Right lobe of liver (tissue), 6 donors: ENCODE data around the gene MSTN. TPM values are rescaled to one million over a fixed set of nuclear protein-coding genes. Genes with fewer than 3 reads are reported as not detected.

Experiments used
- ATAC-seq, 4 donors: fragments of 200-7000 bp; cut with Tn5 transposase; one replicate each; pipeline ENCODE4 v1.9.1; 2020; ENCODE audit warnings: mild to moderate bottlenecking in 4 of 4, moderate library complexity in 4 of 4
- DNase-seq, 3 donors: peaks; one replicate each; pipeline ENCODE4 v3.0.0-alpha.2; 2020
- H3K27ac ChIP-seq, 3 donors: fragments of 200-600 bp; one replicate each; pipeline ENCODE4 v1.8.0; 2022
- H3K27me3 ChIP-seq, 2 donors: fragments of 200-600 bp; one replicate each; pipeline ENCODE4 v1.8.0; 2022
- H3K36me3 ChIP-seq, 4 donors: fragments of 200-600 bp; sonication (generic) in 1 of 4; one replicate each; pipeline versions ENCODE4 v1.5.1 to v1.8.0; 2017 to 2022; ENCODE audit warnings: control low read depth in 1 of 4
- H3K4me1 ChIP-seq, 4 donors: fragments of 200-600 bp; sonication (generic) in 1 of 4; one replicate each; pipeline versions ENCODE4 v1.5.1 to v1.8.0; 2017 to 2022; ENCODE audit warnings: control low read depth in 1 of 4
- H3K4me3 ChIP-seq, 3 donors: fragments of 200-600 bp; one replicate each; pipeline ENCODE4 v1.8.0; 2022
- H3K9me3 ChIP-seq, 4 donors: fragments of 200-600 bp; sonication (generic) in 1 of 4; one replicate each; pipeline versions ENCODE4 v1.5.1 to v1.8.0; 2017 to 2022; ENCODE audit warnings: control low read depth in 1 of 4
- POLR2A ChIP-seq: fragments of 450-650 bp; IDR thresholded peaks from one replicate; pipeline ENCODE4 v1.6.1; 2017; ENCODE audit warnings: antibody characterized with exemption, mild to moderate bottlenecking
- WGBS: methylation state at CpG from one replicate; pipeline ENCODE4 v1.1.6; 2018; ENCODE audit warnings: low coverage, low lambda C conversion rate; ENCODE audit not compliant: insufficient coverage; ENCODE audit errors: missing lambda C conversion rate; 5-methylcytosine and 5-hydroxymethylcytosine counted together
- intact Hi-C, 2 donors: fragments of 100-400 bp; cut with DNase I; formaldehyde crosslinking; loops; one replicate each; pipeline versions ENCODE4 v1.11.2 to v1.14.1; 2022
- total RNA-seq, 6 experiments: library from RNA; depleted of rRNA in 2 of 6; stranded (reverse); fragments of >200 nt in 2 of 6; fragmentation: NEBNext Ultra II Directional in 3 of 6; extraction: Animal tissue kit (Norgen Biotek cat#: 25700) in 3 of 6; gene quantifications; one replicate each; pipeline versions ENCODE4 v1.1.0 to v1.2.4, GENCODE V29; 2016 to 2023
- TF ChIP-seq, protein P1 (sequence below), 4 donors: fragments of 200-600 bp in 3 of 4; fragments of 450-650 bp in 1 of 4; IDR thresholded peaks; one replicate each; pipeline versions ENCODE4 v1.5.1 to v1.8.0; 2016 to 2022; ENCODE audit warnings: antibody characterized with exemption in 4 of 4, mild to moderate bottlenecking in 2 of 4
- donor health status: DM: no; HTN: yes; CAD: no.
- donor health status: DM: no; HTN: no; CAD: no.
- donor health status: DM: no; HTN: no; CAD: no.
- donor health status: DM: no; HTN: yes; CAD: no.
- donor health status: DM: no; HTN: yes; CAD: no.

MSTN gene
- total RNA-seq, 6 experiments from 2014 or later: not detected

DNA sequence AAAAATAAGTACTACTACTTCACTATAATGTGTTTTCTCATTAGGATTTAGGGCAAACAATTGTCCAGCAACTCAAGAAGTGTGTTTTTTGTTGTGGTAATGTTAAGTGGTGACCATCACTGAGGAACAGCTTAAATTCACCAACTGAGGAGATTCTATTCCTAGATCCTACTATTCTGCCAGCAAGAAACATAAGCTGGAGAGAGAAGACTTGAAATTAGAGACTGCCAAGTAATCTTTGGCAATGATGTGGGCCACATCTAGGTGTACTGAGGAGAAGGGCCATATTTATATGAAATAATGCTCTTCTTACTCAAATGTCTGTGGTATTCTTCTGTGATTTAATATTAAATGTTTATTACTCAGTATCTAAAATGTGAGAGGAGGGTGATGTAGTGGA lies 44.3 kb upstream of the MSTN start:
- no peaks in the 10 kb centered on the region for H3K27me3 ChIP-seq
- H3K27ac ChIP-seq: no peak overlapping the region
- ATAC-seq: no peak
- no peaks in the 10 kb centered on the region for H3K36me3 ChIP-seq
- H3K9me3 ChIP-seq: no peaks in the 10 kb centered on the region
- TF ChIP-seq POLR2A: no peak
- TF ChIP-seq, protein P1, sequence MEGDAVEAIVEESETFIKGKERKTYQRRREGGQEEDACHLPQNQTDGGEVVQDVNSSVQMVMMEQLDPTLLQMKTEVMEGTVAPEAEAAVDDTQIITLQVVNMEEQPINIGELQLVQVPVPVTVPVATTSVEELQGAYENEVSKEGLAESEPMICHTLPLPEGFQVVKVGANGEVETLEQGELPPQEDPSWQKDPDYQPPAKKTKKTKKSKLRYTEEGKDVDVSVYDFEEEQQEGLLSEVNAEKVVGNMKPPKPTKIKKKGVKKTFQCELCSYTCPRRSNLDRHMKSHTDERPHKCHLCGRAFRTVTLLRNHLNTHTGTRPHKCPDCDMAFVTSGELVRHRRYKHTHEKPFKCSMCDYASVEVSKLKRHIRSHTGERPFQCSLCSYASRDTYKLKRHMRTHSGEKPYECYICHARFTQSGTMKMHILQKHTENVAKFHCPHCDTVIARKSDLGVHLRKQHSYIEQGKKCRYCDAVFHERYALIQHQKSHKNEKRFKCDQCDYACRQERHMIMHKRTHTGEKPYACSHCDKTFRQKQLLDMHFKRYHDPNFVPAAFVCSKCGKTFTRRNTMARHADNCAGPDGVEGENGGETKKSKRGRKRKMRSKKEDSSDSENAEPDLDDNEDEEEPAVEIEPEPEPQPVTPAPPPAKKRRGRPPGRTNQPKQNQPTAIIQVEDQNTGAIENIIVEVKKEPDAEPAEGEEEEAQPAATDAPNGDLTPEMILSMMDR (IDR thresholded peaks at IDR 0.05): no peak
- intact Hi-C loops: no loop called here
- no peak overlapping the region for H3K4me3 ChIP-seq
- H3K4me1 ChIP-seq: no peaks in the 10 kb centered on the region
- DNase-seq: no peak

DNA sequence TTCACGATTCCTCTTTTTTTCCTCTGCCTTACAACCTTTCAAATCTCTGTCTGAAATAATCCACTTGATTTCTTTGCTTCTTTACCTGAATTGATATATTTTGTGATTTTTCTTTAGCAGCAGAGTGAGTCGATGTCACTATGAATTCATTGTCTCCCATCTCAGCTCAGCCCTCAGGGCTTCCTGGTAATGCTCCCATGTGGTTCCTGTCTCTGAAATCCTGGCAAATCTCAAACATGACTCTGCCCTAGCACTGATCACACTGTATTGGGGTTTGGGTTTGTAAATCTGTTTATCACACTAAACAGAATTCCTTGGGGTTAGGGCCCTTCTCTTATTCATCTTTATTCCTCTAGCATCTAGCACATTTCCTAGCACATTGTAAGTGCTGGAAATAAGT lies 43.0 kb upstream of the MSTN start:
- intact Hi-C loops: no loop called here
- TF ChIP-seq, protein P1 (IDR thresholded peaks at IDR 0.05): no peak
- TF ChIP-seq POLR2A: no peak
- WGBS: 65% methylated on average over 2 of the region's 2 CpGs

DNA sequence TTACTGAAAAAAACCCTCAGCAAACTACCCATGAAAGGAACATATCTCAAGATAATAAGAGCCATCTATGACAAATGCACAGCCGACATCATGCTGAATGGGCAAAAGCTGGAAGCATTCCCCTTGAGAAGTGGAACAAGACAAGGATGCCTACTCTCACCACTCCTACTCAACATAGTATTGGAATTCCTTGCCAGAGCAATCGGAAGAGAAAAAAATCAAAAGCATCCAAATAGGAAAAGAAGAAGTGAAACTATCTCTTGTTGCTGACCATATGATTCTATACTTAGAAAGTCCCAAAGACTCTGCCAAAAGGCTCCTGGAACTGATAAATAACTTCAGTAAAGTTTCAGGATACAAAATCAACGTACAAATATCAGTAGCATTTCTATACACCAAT lies 40.6 kb upstream of the MSTN start:
- Histone ChIP-seq H3K4me3 (no peak overlapping the region), H3K36me3 (no peaks in the 10 kb centered on the region), H3K27ac (no peak overlapping the region), H3K27me3 (no peaks in the 10 kb centered on the region), H3K9me3 (no peaks in the 10 kb centered on the region), H3K4me1 (no peaks in the 10 kb centered on the region)
- intact Hi-C loops: no loop called here
- DNase-seq (no peak), ATAC-seq (no peak)
- TF ChIP-seq, protein P1 (IDR thresholded peaks at IDR 0.05): no peak
- no peak for TF ChIP-seq POLR2A
- WGBS: 43% methylated on average over 3 of the region's 3 CpGs

More for the DNA sequence above, 43.0 kb upstream of the MSTN start:
- H3K4me3 ChIP-seq: no peak overlapping the region
- no peaks in the 10 kb centered on the region for H3K9me3 ChIP-seq
- H3K27me3 ChIP-seq: no peaks in the 10 kb centered on the region
- no peak for DNase-seq
- no peaks in the 10 kb centered on the region for H3K4me1 ChIP-seq
- H3K36me3 ChIP-seq: no peaks in the 10 kb centered on the region
- no peak for ATAC-seq
- no peak overlapping the region for H3K27ac ChIP-seq

DNA sequence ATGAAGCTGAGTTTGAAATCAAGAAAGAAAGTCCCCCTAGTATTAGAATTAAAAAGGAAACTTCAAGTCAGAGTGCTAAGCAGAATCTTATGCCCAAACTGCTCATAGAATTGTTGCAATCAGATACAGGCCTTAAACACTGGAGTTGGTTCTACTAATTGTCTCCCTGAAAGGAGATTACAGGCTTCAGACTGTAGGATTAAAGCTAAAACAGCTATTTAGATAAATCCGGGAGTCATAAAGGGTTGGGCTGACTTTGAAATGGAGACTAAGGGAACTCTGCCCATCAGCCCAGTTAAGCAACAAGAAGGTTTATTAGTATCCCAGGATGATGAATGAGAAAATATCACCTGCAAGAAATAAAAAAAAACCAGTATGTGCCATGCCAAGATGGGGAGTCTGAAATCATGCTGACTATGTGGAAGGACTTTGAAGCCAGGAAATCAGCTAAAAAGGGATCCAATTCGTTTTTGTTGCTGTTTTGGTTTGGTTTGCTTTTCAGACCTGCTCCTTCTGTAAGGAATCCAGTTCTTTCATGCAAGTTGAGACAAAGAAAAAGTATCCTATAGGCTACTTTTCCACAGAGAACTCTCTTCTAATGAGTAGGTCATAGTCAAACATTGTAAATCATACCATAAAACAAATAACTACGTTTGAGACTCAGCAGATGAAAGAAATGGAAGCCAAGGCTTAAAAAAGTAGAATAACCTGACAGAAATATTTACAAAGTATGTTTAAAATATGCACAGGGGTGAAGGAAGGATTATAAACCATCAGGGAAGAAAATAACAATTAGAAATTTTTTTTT lies 37.6 kb upstream of the MSTN start:
- ATAC-seq (no peak), DNase-seq (no peak)
- no peak overlapping the region for H3K4me3 ChIP-seq
- 57% methylated on average over 3 of the region's 3 CpGs for WGBS
- H3K9me3 ChIP-seq: no peaks in the 10 kb centered on the region
- H3K27me3 ChIP-seq: no peaks in the 10 kb centered on the region
- intact Hi-C loops: no loop called here
- no peak overlapping the region for H3K27ac ChIP-seq
- no peaks in the 10 kb centered on the region for H3K4me1 ChIP-seq
- H3K36me3 ChIP-seq: no peaks in the 10 kb centered on the region
- TF ChIP-seq, protein P1 (IDR thresholded peaks at IDR 0.05): no peak
- no peak for TF ChIP-seq POLR2A

DNA sequence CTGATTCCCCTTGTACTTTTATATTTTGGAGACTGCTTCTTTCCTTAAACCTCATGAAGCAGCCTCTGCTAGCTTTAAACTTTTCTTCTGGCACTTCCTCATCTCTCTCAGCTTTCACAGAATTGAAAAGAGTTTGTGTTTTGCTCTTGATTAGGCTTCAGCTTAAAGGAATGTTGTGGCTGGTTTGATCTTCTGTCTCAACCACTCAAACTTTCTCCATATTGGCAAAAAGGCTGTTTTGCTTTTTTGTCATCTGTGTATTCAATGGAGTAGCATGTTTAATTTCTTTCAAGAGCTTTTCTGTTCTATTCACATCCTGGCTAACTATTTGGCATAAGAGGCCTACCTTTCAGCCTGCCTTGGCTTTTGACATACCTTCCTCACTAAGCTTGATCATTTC lies 36.3 kb upstream of the MSTN start:
- H3K9me3 ChIP-seq: no peaks in the 10 kb centered on the region
- H3K27ac ChIP-seq: no peak overlapping the region
- no peak for ATAC-seq
- no peaks in the 10 kb centered on the region for H3K27me3 ChIP-seq
- TF ChIP-seq, protein P1 (IDR thresholded peaks at IDR 0.05): no peak
- TF ChIP-seq POLR2A: no peak
- intact Hi-C loops: no loop called here
- H3K4me3 ChIP-seq: no peak overlapping the region
- DNase-seq: no peak
- no peaks in the 10 kb centered on the region for H3K4me1 ChIP-seq
- no peaks in the 10 kb centered on the region for H3K36me3 ChIP-seq
